IMR-90 (cell line): ENCODE results near the gene PLBD2. TPM values are rescaled to one million over a fixed set of nuclear protein-coding genes. Genes with fewer than 3 reads are reported as not detected.

Experiments used
- ATAC-seq: fragments of 200-7000 bp; cut with Tn5 transposase; 2 replicates; pipeline ENCODE4 v1.9.1; 2020; ENCODE audit warnings: low read depth, mild to moderate bottlenecking, moderate library complexity
- BruUV-seq: library from RNA; stranded (reverse); fragments of 400-500 nt; replicated peaks from 2 replicates; lab custom pipeline; 2021; lab: Mats Ljungman, UMichigan
- CTCF ChIA-PET: fragments of 300-600 bp; formaldehyde crosslinking; extraction: SDS; loops from one replicate; lab custom pipeline; 2021; ENCODE audit warnings: antibody characterized with exemption; lab: Yijun Ruan, JAX
- POLR2A ChIA-PET: fragments of 300-600 bp; sonication (Branson Sonifier 250); formaldehyde crosslinking; loops from one replicate; lab custom pipeline; 2022; ENCODE audit warnings: antibody characterized with exemption; ENCODE audit not compliant: unreplicated experiment; lab: Charles Lee
- DNase-seq: peaks from one replicate; pipeline ENCODE4 v3.0.0; 2013
- H2AFZ ChIP-seq: replicated peaks from 2 replicates; pipeline ENCODE3; 2013; ENCODE audit warnings: low read length, mild to moderate bottlenecking; ENCODE audit not compliant: poor library complexity
- H2AK5ac ChIP-seq: 2 replicates; pipeline ENCODE4 v1.6.1; 2013; ENCODE audit warnings: low read depth, low read length, inconsistent platforms
- H2AK9ac ChIP-seq: replicated peaks from 2 replicates; pipeline ENCODE3; 2013; ENCODE audit warnings: mild to moderate bottlenecking, low read depth, low read length, moderate library complexity; ENCODE audit not compliant: poor library complexity
- H2BK120ac ChIP-seq: 2 replicates; pipeline ENCODE4 v1.6.1; 2013; ENCODE audit warnings: low read depth, low read length, inconsistent platforms
- H2BK15ac ChIP-seq: 3 replicates; pipeline ENCODE4 v1.6.1; 2013; ENCODE audit warnings: low read depth, low read length, inconsistent platforms
- H2BK20ac ChIP-seq: 2 replicates; pipeline ENCODE4 v1.6.1; 2013; ENCODE audit warnings: low read depth, mild to moderate bottlenecking, inconsistent platforms, low read length, moderate library complexity
- H2BK5ac ChIP-seq: 2 replicates; pipeline ENCODE4 v1.6.1; 2013; ENCODE audit warnings: mild to moderate bottlenecking, low read depth, low read length, inconsistent platforms; ENCODE audit not compliant: poor library complexity, severe bottlenecking
- H3K14ac ChIP-seq: replicated peaks from 2 replicates; pipeline ENCODE4 v1.6.1; 2013; ENCODE audit warnings: low read depth, low read length, inconsistent platforms
- H3K18ac ChIP-seq: 2 replicates; pipeline ENCODE4 v1.6.1; 2013; ENCODE audit warnings: low read depth, low read length, control low read depth
- H3K23ac ChIP-seq: 2 replicates; pipeline ENCODE4 v1.6.1; 2013; ENCODE audit warnings: low read depth, low read length, inconsistent platforms
- H3K27ac ChIP-seq: 2 replicates; pipeline ENCODE4 v1.5.1; 2013; ENCODE audit warnings: mild to moderate bottlenecking, control low read depth, low read length; ENCODE audit not compliant: insufficient read depth
- H3K27me3 ChIP-seq: 2 replicates; pipeline ENCODE4 v1.6.1; 2013; ENCODE audit warnings: low read length; ENCODE audit not compliant: control insufficient read depth, insufficient read depth
- H3K36me3 ChIP-seq: 2 replicates; pipeline ENCODE4 v1.6.1; 2013; ENCODE audit warnings: low read length, mixed read lengths; ENCODE audit not compliant: control insufficient read depth, insufficient read depth
- H3K4ac ChIP-seq: 2 replicates; pipeline ENCODE4 v1.6.1; 2013; ENCODE audit warnings: low read depth, low read length, inconsistent platforms
- H3K4me1 ChIP-seq: 2 replicates; pipeline ENCODE4 v1.6.1; 2013; ENCODE audit warnings: low read length, mixed read lengths; ENCODE audit not compliant: control insufficient read depth, insufficient read depth
- H3K4me2 ChIP-seq: 2 replicates; pipeline ENCODE4 v1.6.1; 2013; ENCODE audit warnings: low read depth, mild to moderate bottlenecking, control low read depth, low read length, moderate library complexity
- H3K4me3 ChIP-seq: 2 replicates; pipeline ENCODE4 v1.5.1; 2013; ENCODE audit warnings: low read depth, mild to moderate bottlenecking, control low read depth, low read length, moderate library complexity; ENCODE audit not compliant: insufficient read depth
- H3K56ac ChIP-seq: 2 replicates; pipeline ENCODE4 v1.6.1; 2013; ENCODE audit warnings: low read length, inconsistent platforms; ENCODE audit not compliant: insufficient read depth; ENCODE audit errors: extremely low read depth
- H3K79me1 ChIP-seq, 2 experiments: 2 replicates each; pipeline ENCODE4 v1.6.1; 2013; ENCODE audit warnings: low read length in 2 of 2, inconsistent platforms in 1 of 2, low read depth in 1 of 2
- H3K9ac ChIP-seq: 2 replicates; pipeline ENCODE4 v1.6.1; 2013; ENCODE audit warnings: low read depth, low read length, control low read depth
- H3K9me1 ChIP-seq: 2 replicates; pipeline ENCODE4 v1.6.1; 2013; ENCODE audit warnings: low read length, inconsistent platforms; ENCODE audit not compliant: insufficient read depth
- H3K9me3 ChIP-seq: 2 replicates; pipeline ENCODE4 v1.6.1; 2013; ENCODE audit warnings: low read length; ENCODE audit not compliant: control insufficient read depth, insufficient read depth
- H4K20me1 ChIP-seq: 2 replicates; pipeline ENCODE4 v1.6.1; 2013; ENCODE audit warnings: low read length, inconsistent platforms; ENCODE audit not compliant: insufficient read depth
- H4K5ac ChIP-seq: 2 replicates; pipeline ENCODE4 v1.6.1; 2013; ENCODE audit warnings: mild to moderate bottlenecking, low read depth, low read length, control low read depth
- H4K8ac ChIP-seq, 2 experiments: 2 replicates each; pipeline ENCODE4 v1.6.1; 2013; ENCODE audit warnings: low read depth in 2 of 2, low read length in 2 of 2, control low read depth in 1 of 2, inconsistent platforms in 1 of 2
- H4K91ac ChIP-seq: 2 replicates; pipeline ENCODE4 v1.6.1; 2013; ENCODE audit warnings: low read depth, low read length, inconsistent platforms; ENCODE audit not compliant: insufficient read depth
- BHLHE40 ChIP-seq: fragments of 150-350 bp; IDR thresholded peaks from 2 replicates; pipeline ENCODE4 v1.6.1; 2016; ENCODE audit warnings: mild to moderate bottlenecking, low read depth, low read length
- CEBPB ChIP-seq: IDR thresholded peaks from 2 replicates; pipeline ENCODE4 v1.6.1; 2012; ENCODE audit warnings: low read depth, low read length, improper control_type of control experiment
- CHD1 ChIP-seq: IDR thresholded peaks from 2 replicates; pipeline ENCODE4 v1.6.1; 2012; ENCODE audit warnings: low read depth, low read length, improper control_type of control experiment
- MAFK ChIP-seq: IDR thresholded peaks from 2 replicates; pipeline ENCODE4 v1.6.1; 2012; ENCODE audit warnings: low read depth, low read length, improper control_type of control experiment
- MAZ ChIP-seq: IDR thresholded peaks from 2 replicates; pipeline ENCODE4 v1.6.1; 2012; ENCODE audit warnings: low read depth, mild to moderate bottlenecking, low read length, improper control_type of control experiment, moderate library complexity, borderline replicate concordance
- NFE2L2 ChIP-seq: fragments of 150-350 bp; IDR thresholded peaks from 2 replicates; pipeline ENCODE4 v1.6.1; 2016; ENCODE audit warnings: low read depth, mild to moderate bottlenecking, low read length
- POLR2A ChIP-seq: IDR thresholded peaks from 2 replicates; pipeline ENCODE4 v1.6.1; 2012; ENCODE audit warnings: mild to moderate bottlenecking, low read depth, low read length
- RAD21 ChIP-seq: IDR thresholded peaks from 2 replicates; pipeline ENCODE4 v1.6.1; 2012; ENCODE audit warnings: low read length, improper control_type of control experiment
- RCOR1 ChIP-seq: IDR thresholded peaks from 2 replicates; pipeline ENCODE4 v1.6.1; 2012; ENCODE audit warnings: mild to moderate bottlenecking, low read length, improper control_type of control experiment; ENCODE audit not compliant: insufficient replicate concordance
- RFX5 ChIP-seq: IDR thresholded peaks from 2 replicates; pipeline ENCODE4 v1.8.0; 2012; ENCODE audit warnings: low read depth, mild to moderate bottlenecking, low read length, moderate library complexity
- SMC3 ChIP-seq: fragments of 150-350 bp; IDR thresholded peaks from 2 replicates; pipeline ENCODE4 v1.6.1; 2016; ENCODE audit warnings: low read depth, mild to moderate bottlenecking, antibody characterized with exemption, low read length, moderate library complexity
- WGBS, 2 experiments: methylation state at CpG; one replicate each; pipeline versions ENCODE4 v1.1.5 to v1.1.7; 2013; ENCODE audit warnings: missing lambda C conversion rate in 2 of 2; ENCODE audit not compliant: insufficient read length in 1 of 2; ENCODE audit errors: extremely low coverage in 2 of 2; 5-methylcytosine and 5-hydroxymethylcytosine counted together
- dilution Hi-C: fragments of 300-500 bp; cut with HindIII; formaldehyde crosslinking; loops from one replicate; pipeline ENCODE4 v1.14.3; 2018; ENCODE audit warnings: low sequenced_read_pairs; ENCODE audit not compliant: unreplicated experiment
- in situ Hi-C: fragments of 300-500 bp; cut with MboI; formaldehyde crosslinking; loops from 3 replicates; pipeline ENCODE4 v1.14.3; 2019; ENCODE audit warnings: low sequenced_read_pairs, inconsistent platforms, mixed read lengths
- intact Hi-C: fragments of 100-400 bp; cut with micrococcal nuclease; formaldehyde crosslinking; loops from 2 replicates; pipeline ENCODE4 v1.10.0; 2022
- polyA plus RNA-seq, 3 experiments: library from polyadenylated mRNA; depleted of rRNA; stranded (reverse); fragments of >200 nt; gene quantifications; 2 replicates each; pipeline ENCODE4 v1.2.3, GENCODE V29; 2012; ENCODE audit warnings: low replicate concordance in 1 of 3
- total RNA-seq: library from RNA; depleted of rRNA; stranded (reverse); fragments of >200 nt; gene quantifications from 2 replicates; pipeline ENCODE4 v1.2.3, GENCODE V29; 2012
- TF ChIP-seq, protein P1 (sequence below): fragments of 150-350 bp; IDR thresholded peaks from 2 replicates; pipeline ENCODE4 v1.6.1; 2017; ENCODE audit warnings: mild to moderate bottlenecking, antibody characterized with exemption, low read length, low read depth
- TF ChIP-seq, protein P2 (sequence below): conservative IDR thresholded peaks from 2 replicates; pipeline ENCODE4 v1.5.1; 2012; ENCODE audit warnings: mild to moderate bottlenecking, low read depth, low read length, improper control_type of control experiment
- TF ChIP-seq, protein P3 (sequence below): fragments of 150-350 bp; IDR thresholded peaks from 2 replicates; pipeline ENCODE4 v1.6.1; 2016; ENCODE audit warnings: low read depth, mild to moderate bottlenecking, low read length, moderate library complexity, borderline replicate concordance

Gene PLBD2
- total and polyA plus RNA-seq, 2 of the 4 experiments (the other 2 are of a cell fraction) = 7.3 to 44.5 TPM

DNA sequence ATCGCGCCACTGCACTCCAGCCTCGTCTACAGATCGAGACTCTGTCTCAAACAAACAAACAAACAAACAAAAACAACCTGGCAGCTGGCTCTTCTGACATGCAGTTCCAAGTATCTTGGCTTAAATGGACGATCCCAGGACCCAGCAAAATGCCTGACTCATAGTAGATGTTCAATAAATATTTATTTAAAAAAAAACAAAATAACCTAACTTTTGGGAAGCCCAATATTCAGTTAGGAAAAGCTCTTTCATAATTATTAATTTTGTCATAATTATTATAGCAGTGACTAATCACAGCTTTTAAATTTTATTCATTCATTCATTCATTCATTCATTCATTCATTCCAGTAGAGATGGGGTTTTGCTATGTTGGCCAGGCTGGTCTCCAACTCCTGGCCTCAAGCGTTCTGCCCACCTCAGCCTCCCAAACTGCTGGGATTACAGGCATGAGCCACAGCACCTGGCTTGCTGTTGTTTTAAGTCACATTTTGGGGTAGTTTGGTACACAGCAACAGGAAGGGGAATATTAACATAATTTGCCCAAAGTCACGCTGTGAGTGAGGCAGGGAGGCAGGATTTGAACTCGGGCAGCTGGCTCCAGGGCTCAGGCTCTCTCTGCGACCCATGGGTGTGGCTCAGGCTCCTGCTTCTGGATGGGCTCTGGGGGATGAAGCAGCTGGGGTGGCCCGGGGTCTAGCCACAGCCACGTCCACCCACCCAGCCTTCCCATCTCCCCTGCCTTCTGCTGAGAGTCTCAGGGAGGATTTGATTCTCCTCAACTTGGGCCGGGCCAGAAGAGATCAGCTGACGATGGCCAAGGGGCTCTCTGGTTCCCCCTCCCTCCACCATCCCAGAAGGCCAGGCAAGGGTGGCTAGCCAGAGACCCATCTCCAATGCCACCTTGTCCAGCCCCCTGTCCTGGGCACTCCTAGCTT is 42.9 kb downstream of the PLBD2 start:
- TF ChIP-seq MAFK (no peak), RFX5 (no peak), CEBPB (no peak), SMC3 (no peak), NFE2L2 (no peak), CHD1 (no peak), MAZ (no peak), BHLHE40 (no peak), RAD21 (no peak), POLR2A (no peak), RCOR1 (no peak)
- TF ChIP-seq, protein P1, sequence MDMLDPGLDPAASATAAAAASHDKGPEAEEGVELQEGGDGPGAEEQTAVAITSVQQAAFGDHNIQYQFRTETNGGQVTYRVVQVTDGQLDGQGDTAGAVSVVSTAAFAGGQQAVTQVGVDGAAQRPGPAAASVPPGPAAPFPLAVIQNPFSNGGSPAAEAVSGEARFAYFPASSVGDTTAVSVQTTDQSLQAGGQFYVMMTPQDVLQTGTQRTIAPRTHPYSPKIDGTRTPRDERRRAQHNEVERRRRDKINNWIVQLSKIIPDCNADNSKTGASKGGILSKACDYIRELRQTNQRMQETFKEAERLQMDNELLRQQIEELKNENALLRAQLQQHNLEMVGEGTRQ = no peak
- TF ChIP-seq, protein P2, sequence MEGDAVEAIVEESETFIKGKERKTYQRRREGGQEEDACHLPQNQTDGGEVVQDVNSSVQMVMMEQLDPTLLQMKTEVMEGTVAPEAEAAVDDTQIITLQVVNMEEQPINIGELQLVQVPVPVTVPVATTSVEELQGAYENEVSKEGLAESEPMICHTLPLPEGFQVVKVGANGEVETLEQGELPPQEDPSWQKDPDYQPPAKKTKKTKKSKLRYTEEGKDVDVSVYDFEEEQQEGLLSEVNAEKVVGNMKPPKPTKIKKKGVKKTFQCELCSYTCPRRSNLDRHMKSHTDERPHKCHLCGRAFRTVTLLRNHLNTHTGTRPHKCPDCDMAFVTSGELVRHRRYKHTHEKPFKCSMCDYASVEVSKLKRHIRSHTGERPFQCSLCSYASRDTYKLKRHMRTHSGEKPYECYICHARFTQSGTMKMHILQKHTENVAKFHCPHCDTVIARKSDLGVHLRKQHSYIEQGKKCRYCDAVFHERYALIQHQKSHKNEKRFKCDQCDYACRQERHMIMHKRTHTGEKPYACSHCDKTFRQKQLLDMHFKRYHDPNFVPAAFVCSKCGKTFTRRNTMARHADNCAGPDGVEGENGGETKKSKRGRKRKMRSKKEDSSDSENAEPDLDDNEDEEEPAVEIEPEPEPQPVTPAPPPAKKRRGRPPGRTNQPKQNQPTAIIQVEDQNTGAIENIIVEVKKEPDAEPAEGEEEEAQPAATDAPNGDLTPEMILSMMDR = no peak
- TF ChIP-seq, protein P3, sequence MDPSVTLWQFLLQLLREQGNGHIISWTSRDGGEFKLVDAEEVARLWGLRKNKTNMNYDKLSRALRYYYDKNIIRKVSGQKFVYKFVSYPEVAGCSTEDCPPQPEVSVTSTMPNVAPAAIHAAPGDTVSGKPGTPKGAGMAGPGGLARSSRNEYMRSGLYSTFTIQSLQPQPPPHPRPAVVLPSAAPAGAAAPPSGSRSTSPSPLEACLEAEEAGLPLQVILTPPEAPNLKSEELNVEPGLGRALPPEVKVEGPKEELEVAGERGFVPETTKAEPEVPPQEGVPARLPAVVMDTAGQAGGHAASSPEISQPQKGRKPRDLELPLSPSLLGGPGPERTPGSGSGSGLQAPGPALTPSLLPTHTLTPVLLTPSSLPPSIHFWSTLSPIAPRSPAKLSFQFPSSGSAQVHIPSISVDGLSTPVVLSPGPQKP = no peak
- Histone ChIP-seq H4K20me1 (no peaks in the 10 kb centered on the region), H3K9ac (no peak overlapping the region), H3K56ac (no peak overlapping the region), H3K14ac (no peak overlapping the region), H2BK15ac (no peak overlapping the region), H4K91ac (no peak overlapping the region), H3K4me1 (no peaks in the 10 kb centered on the region), H3K36me3 (no peaks in the 10 kb centered on the region), H2AK5ac (no peak overlapping the region), H4K5ac (no peak overlapping the region), H3K9me1 (no peaks in the 10 kb centered on the region), H2AK9ac (peak overlapping the region; percentile 28), H3K4me3 (no peak overlapping the region), H3K23ac (no peak overlapping the region), H4K8ac (no peak overlapping the region), H3K4me2 (no peak overlapping the region), H2BK120ac (no peak overlapping the region), H2BK5ac (no peak overlapping the region), H2BK20ac (no peak overlapping the region), H3K79me1 (no peaks in the 10 kb centered on the region), H2AFZ (peak overlapping the region; percentile 3), H3K4ac (no peak overlapping the region), H3K18ac (no peak overlapping the region), H3K27me3 (peaks cover 6% of the 10 kb centered on the region; the same call in 1 of the 2 replicates), H3K9me3 (no peaks in the 10 kb centered on the region), H3K27ac (no peak overlapping the region)
- DNase-seq (no peak), ATAC-seq (peak; percentile 31)
- no TSS peak for BruUV-seq
- in situ Hi-C loops (no loop called here), dilution Hi-C loops (no loop called here), intact Hi-C loops (no loop called here)
- POLR2A ChIA-PET = no interaction called here
- WGBS, 2 experiments = no CpG with 5 or more reads among the region's 13 CpGs
- CTCF ChIA-PET = interaction anchor here (0.6 to 1.7 kb wide), 4 partner anchors 19 to 829 kb away, joined by 3 to 5 read pairs (median 4); no protein-coding TSS in a partner anchor
